ENCODE results near the gene ATP5PO. TPM values are rescaled to one million over a fixed set of nuclear protein-coding genes. Genes with fewer than 3 reads are reported as not detected.

Gene ATP5PO
- total and polyA plus RNA-seq, 2 donors (not counting 1 experiment from before 2014, with no cell fraction given) = 154 to 259 TPM

DNA sequence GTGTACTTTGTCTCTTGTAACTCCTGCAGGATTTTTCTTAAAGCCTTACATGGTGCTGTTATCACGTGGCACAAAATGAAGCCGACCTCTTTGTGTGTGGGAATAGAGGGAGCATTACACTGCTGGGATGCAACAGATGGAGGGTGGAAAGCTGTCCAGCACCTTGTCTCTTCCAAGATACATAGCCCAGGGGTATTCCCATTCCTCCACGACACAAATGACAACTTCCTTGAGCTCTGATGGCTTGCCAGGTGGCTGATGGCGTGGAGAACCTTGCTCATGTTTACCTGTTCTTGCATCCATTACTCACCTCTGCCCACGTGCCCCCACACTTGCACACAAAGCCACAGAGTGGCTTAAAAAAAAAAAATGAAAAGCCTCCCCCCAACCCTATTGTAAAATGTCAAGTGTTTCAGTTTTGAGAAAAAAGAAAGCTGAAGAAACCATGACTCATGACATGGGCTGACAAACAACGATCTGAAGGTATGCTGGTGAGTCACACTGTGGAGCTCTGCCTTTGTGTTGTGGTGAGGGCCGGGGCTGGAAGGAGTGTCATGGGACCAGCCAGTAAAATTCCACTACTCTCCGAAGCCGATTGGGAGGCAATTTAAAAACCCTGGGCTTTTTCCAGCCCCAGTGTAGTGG, 32.0 kb upstream of the ATP5PO start:
- Histone ChIP-seq H3K9me3 (ENCODE audit: control insufficient read depth, insufficient read depth, low read depth, low read length) (no peaks in the 10 kb centered on the region), H3K4me3 (replicated peaks in 1 of 4; ENCODE audit: control extremely low read depth in 1 of 4, insufficient read depth in 1 of 4, low read depth in 3 of 4, low read length in 4 of 4) (peak overlapping the region in 2 of 4 experiments; percentile 21 to 43), H2AFZ (ENCODE audit: low read length) (peak overlapping the region; percentile 6), H3K79me2 (ENCODE audit: control insufficient read depth, insufficient read depth, low read length) (no peaks in the 10 kb centered on the region), H3K4me1 (ENCODE audit: control insufficient read depth, extremely low read depth, insufficient read depth, low read length) (peaks cover 12% of the 10 kb centered on the region), H3K9ac (ENCODE audit: insufficient read depth, low read length) (no peak overlapping the region), H3K27ac (ENCODE audit: insufficient read depth, low read length) (peak overlapping the region; percentile 67), H4K20me1 (ENCODE audit: control insufficient read depth, extremely low read depth, insufficient read depth, low read length) (no peaks in the 10 kb centered on the region), H3K27me3 (ENCODE audit: control insufficient read depth, insufficient read depth, low read length) (no peaks in the 10 kb centered on the region), H3K36me3 (ENCODE audit: control insufficient read depth, insufficient read depth, low read length) (no peaks in the 10 kb centered on the region), H3K4me2 (ENCODE audit: extremely low read depth, insufficient read depth, low read length) (peak overlapping the region; percentile 80)
- TF ChIP-seq EZH2 (IDR thresholded peaks at IDR 0.05; ENCODE audit: low read length, missing control alignments) = no peak
- TF ChIP-seq, protein P1, sequence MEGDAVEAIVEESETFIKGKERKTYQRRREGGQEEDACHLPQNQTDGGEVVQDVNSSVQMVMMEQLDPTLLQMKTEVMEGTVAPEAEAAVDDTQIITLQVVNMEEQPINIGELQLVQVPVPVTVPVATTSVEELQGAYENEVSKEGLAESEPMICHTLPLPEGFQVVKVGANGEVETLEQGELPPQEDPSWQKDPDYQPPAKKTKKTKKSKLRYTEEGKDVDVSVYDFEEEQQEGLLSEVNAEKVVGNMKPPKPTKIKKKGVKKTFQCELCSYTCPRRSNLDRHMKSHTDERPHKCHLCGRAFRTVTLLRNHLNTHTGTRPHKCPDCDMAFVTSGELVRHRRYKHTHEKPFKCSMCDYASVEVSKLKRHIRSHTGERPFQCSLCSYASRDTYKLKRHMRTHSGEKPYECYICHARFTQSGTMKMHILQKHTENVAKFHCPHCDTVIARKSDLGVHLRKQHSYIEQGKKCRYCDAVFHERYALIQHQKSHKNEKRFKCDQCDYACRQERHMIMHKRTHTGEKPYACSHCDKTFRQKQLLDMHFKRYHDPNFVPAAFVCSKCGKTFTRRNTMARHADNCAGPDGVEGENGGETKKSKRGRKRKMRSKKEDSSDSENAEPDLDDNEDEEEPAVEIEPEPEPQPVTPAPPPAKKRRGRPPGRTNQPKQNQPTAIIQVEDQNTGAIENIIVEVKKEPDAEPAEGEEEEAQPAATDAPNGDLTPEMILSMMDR (conservative IDR thresholded peaks at IDR 0.05 in 1 of 2, IDR thresholded peaks at IDR 0.05 in 1 of 2; ENCODE audit: low read depth in 1 of 2, low read length in 2 of 2) = no peak
- peak; percentile 94 to 98 for DNase-seq (ENCODE audit: low read depth in 2 of 2)

- Histone ChIP-seq H3K27ac (ENCODE audit: insufficient read depth, low read length) (no peak overlapping the region), H3K27me3 (ENCODE audit: control insufficient read depth, insufficient read depth, low read length) (no peaks in the 10 kb centered on the region), H3K9ac (ENCODE audit: insufficient read depth, low read length) (no peak overlapping the region), H3K4me2 (ENCODE audit: extremely low read depth, insufficient read depth, low read length) (no peak overlapping the region), H2AFZ (ENCODE audit: low read length) (no peak overlapping the region), H3K9me3 (ENCODE audit: control insufficient read depth, insufficient read depth, low read depth, low read length) (no peaks in the 10 kb centered on the region), H3K4me1 (ENCODE audit: control insufficient read depth, extremely low read depth, insufficient read depth, low read length) (peaks cover 14% of the 10 kb centered on the region), H3K79me2 (ENCODE audit: control insufficient read depth, insufficient read depth, low read length) (no peaks in the 10 kb centered on the region), H3K36me3 (ENCODE audit: control insufficient read depth, insufficient read depth, low read length) (no peaks in the 10 kb centered on the region), H3K4me3 (replicated peaks in 1 of 4; ENCODE audit: control extremely low read depth in 1 of 4, insufficient read depth in 1 of 4, low read depth in 3 of 4, low read length in 4 of 4) (no peak overlapping the region), H4K20me1 (ENCODE audit: control insufficient read depth, extremely low read depth, insufficient read depth, low read length) (no peaks in the 10 kb centered on the region)
- TF ChIP-seq EZH2 (IDR thresholded peaks at IDR 0.05; ENCODE audit: low read length, missing control alignments) = no peak
- TF ChIP-seq, protein P1 (conservative IDR thresholded peaks at IDR 0.05 in 1 of 2, IDR thresholded peaks at IDR 0.05 in 1 of 2; ENCODE audit: low read depth in 1 of 2, low read length in 2 of 2) = no peak
- no peak for DNase-seq (ENCODE audit: low read depth in 2 of 2)
Observed at GRCh38 chr21:33945652-33946270, 30.2 kb upstream of the ATP5PO start.

- Histone ChIP-seq H3K36me3 (ENCODE audit: control insufficient read depth, insufficient read depth, low read length) (no peaks in the 10 kb centered on the region), H3K9ac (ENCODE audit: insufficient read depth, low read length) (no peak overlapping the region), H3K27me3 (ENCODE audit: control insufficient read depth, insufficient read depth, low read length) (no peaks in the 10 kb centered on the region), H3K4me2 (ENCODE audit: extremely low read depth, insufficient read depth, low read length) (no peak overlapping the region), H2AFZ (ENCODE audit: low read length) (no peak overlapping the region), H3K9me3 (ENCODE audit: control insufficient read depth, insufficient read depth, low read depth, low read length) (no peaks in the 10 kb centered on the region), H3K4me3 (replicated peaks in 1 of 4; ENCODE audit: control extremely low read depth in 1 of 4, insufficient read depth in 1 of 4, low read depth in 3 of 4, low read length in 4 of 4) (no peak overlapping the region), H3K4me1 (ENCODE audit: control insufficient read depth, extremely low read depth, insufficient read depth, low read length) (peaks cover 14% of the 10 kb centered on the region), H4K20me1 (ENCODE audit: control insufficient read depth, extremely low read depth, insufficient read depth, low read length) (no peaks in the 10 kb centered on the region), H3K79me2 (ENCODE audit: control insufficient read depth, insufficient read depth, low read length) (no peaks in the 10 kb centered on the region), H3K27ac (ENCODE audit: insufficient read depth, low read length) (no peak overlapping the region)
- DNase-seq (ENCODE audit: low read depth in 2 of 2) = no peak
- TF ChIP-seq EZH2 (IDR thresholded peaks at IDR 0.05; ENCODE audit: low read length, missing control alignments) = no peak
- TF ChIP-seq, protein P1 (conservative IDR thresholded peaks at IDR 0.05 in 1 of 2, IDR thresholded peaks at IDR 0.05 in 1 of 2; ENCODE audit: low read depth in 1 of 2, low read length in 2 of 2) = no peak
Observed at GRCh38 chr21:33944185-33944763, 28.7 kb upstream of the ATP5PO start.

Measured in fibroblast of lung (primary cell).